ENCODE data around the gene TLL1. TPM values are rescaled to one million over a fixed set of nuclear protein-coding genes. Genes with fewer than 3 reads are reported as not detected.

Gene TLL1
- total RNA-seq, 1 donor from 2014 or later = 7.9 TPM

DNA sequence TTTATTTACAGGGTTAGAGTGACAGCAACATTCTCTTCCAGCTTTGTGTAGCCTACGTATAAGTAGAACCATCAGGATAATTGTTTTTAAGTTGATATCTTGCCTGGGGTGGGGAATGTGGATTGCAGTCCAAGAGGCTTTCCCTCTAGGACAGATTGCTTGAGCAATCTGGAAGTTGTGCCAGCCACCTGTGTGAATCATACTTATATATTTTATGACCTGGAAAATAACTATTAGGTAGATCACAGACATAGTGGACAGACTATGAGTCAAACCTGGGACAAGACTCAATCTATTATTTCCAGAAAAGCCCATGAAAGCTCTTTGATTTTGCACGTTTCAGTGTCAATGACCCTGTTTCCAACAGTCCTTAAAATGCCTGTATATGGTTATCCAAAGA lies 98.9 kb downstream of the TLL1 start:
- DNase-seq (ENCODE audit: low spot score) = no peak

DNA sequence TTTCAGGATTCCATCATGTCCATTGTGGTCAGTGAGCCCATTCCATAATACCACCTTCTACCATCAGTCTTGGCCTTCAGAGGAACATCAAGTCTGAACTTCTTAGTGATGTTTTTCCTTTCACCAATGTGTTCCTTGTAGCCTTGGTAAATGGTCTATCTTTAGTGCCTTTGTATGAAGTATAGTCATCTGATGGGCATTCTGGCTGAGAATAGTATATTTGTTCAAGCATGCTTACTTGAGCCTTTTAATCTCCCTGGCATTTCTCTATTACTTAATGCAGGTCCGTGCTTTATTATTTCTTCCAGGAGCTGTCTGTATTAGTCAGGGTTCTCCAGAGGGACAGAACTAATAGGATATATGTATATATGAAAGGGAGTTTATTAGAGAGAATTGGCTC lies 99.7 kb downstream of the TLL1 start:
- no peak for DNase-seq (ENCODE audit: low spot score)

DNA sequence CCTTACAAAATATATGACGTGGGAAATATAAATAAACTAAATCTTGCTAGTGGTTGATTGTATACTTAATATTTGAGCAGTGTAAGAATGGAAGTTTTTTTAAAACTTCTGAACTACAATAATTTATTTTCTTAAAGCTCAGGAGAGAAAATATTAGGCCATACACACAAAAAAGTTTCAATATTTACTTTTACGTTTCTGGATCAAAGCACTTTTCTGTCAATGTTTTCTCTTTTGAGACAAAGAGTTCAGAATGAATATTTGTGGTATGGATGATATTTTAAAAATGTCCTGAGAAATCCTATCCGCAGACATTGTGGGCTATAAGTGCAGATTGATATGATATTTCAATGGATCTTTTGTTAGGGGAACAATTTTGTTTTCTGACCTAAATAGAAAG lies 109.9 kb downstream of the TLL1 start:
- DNase-seq (ENCODE audit: low spot score) = no peak

DNA sequence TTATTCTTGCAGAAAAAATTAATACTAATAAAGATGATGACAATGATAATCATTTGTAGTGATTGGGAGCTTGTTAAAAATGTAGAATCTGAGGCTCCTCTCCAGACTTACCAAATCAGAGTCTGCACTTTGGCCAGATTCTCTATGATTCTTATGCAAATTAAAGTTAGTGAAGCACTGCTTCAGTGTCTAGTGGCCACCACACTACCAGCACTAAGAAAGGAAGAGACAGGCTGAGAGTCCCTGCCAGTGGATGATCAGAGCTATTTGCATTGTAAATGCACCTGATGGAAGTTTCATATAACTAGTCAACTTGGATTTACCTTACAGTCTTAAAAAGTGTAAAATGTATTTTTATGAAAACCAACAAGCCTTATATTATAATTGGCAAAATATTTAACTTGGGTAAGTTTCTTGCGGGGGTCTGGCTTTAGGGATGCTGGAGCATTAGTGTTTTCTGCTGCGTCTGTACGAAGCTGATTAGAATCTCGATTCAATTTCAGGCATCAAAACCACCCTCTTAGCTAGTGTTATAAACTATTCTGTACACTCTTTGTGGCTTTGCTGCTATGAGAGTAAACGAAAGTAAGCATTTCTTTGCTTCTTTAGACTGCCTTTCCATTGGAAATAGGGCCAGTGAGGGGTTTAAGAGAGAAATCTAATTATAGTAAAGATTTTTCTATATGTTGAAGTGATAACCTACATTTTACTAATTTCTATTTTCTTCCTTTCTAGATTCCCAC lies 114.1 kb downstream of the TLL1 start:
- DNase-seq (ENCODE audit: low spot score) = no peak

DNA sequence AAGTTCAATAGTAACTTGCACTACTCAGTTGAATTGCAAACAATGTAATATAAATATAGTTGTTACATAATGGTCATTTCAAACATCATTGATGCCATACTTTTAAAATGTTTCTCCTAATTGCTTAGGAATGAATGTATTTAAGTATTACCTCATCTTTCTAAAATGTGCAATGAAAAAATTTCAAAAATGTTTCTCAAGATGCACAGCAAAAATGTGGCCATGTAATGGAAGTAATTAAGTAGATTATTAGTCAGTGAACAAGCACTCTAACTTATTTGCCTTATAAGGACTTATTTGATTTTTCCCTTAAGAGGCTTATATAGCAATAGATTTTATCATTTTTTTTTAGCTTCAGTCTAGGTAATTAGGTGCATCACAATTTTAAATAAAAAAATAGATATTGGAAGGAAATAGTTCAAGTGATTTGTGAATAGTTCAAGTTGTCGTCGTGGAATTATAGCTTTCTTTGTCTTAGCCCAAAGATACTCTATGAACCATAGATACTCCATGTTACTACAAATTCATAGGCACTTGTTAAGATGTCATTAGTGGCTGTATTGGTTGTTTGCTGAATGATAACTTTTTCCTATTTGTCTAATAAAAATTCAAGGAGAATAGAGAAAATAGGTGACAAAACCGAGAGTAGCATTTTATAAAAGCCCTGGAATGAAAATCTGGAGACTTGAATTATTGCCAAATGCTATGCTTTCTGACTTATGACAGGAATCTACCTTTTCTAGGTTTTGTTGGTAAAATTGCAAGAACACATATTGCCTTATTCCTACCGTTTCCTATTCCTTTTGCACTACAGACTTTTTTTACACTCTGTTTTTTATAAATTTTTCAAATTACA lies 118.5 kb downstream of the TLL1 start:
- DNase-seq (ENCODE audit: low spot score) = no peak

DNA sequence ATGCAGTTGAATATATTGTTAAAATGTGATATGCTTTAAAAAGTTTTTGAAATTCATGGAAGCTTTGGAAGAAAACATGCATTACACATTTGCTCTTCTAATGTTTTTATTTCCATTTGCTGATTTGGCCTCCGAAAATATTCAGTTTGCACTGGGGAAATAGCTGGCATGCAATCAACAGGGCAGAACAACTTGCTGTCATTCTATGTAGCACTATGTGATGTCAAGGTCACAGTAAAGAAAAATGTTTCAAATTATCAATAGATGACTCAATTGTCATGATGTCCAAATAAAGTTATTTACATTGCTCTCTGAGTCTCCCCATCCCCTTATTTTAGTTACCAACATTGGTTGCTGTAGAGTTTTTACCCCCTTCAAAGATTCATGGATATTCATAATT lies 119.2 kb downstream of the TLL1 start:
- no peak for DNase-seq (ENCODE audit: low spot score)

DNA sequence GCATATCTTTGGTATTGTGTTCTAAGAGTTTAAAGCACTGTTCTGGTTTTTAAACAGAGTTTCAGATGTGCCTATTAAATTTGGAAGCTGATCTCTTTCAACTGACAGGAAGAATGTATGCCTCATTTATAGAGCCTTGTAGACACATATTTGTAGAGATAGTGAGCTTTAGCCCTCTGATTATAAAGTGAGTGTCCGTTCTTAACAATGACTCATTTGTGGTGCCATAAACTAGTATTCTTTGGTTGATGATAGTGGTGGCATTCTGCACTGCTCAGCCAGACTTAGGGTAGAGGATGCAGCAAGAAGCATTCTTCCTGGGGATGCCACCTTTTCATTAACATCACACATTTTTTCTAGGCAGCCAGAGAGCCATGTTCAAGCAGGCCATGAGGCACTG lies 121.7 kb downstream of the TLL1 start:
- DNase-seq (ENCODE audit: low spot score) = no peak

DNA sequence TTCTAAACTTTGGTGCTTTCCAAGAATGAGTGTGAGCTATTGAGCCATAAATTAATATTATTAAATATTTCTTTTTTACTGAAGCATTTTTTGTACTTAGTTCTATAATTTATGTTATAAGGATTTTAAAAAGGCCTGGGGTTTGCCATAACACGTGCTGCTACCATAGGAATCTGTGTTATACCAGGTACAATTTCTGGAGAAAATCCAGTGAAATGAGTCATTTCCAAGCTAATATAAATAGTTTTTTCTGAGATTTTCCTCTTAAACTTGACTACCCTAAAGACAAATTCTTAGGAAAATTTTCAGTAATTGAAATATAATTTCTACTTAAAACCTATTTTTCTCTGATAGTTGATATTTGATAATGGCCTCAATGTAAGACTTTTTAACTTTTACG lies 130.8 kb downstream of the TLL1 start:
- no peak for DNase-seq (ENCODE audit: low spot score)

DNA sequence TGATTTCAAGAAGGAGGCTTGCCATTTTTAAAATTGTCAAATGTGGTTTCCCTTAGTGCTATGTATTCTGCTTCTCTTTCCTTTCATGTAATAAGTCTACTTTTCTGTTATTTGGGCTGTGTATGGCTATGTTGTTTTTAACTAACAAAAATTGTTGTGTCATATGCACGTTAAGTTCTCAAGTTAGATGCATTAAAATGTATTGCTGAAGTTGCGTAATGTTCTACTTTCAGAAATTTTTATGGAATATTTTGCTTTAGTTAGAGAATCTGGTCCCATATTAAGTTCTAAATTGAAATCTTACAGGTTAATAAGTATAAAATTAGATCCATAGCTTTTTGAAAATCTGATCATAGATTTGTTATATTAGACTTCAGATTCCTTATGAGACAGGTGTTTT lies 133.2 kb downstream of the TLL1 start:
- no peak for DNase-seq (ENCODE audit: low spot score)

DNA sequence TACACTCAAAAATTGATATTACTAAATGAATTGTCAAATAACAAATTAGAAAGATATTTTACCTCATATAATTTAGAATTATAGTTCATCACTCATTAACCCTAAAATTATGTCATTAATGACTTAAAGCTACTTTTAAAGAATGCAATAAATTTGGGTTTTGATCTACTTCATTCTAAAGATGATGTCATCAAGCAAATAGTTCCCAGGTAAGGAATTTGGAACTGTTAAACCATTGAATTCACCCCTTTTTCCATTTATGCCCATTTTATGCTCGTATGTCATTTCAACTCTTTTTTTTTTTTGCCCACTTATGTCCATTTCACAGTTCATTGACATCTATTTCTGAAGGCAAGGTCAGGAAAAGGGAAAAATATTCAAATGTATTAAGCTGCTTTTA lies 135.5 kb downstream of the TLL1 start:
- no peak for DNase-seq (ENCODE audit: low spot score)

DNA sequence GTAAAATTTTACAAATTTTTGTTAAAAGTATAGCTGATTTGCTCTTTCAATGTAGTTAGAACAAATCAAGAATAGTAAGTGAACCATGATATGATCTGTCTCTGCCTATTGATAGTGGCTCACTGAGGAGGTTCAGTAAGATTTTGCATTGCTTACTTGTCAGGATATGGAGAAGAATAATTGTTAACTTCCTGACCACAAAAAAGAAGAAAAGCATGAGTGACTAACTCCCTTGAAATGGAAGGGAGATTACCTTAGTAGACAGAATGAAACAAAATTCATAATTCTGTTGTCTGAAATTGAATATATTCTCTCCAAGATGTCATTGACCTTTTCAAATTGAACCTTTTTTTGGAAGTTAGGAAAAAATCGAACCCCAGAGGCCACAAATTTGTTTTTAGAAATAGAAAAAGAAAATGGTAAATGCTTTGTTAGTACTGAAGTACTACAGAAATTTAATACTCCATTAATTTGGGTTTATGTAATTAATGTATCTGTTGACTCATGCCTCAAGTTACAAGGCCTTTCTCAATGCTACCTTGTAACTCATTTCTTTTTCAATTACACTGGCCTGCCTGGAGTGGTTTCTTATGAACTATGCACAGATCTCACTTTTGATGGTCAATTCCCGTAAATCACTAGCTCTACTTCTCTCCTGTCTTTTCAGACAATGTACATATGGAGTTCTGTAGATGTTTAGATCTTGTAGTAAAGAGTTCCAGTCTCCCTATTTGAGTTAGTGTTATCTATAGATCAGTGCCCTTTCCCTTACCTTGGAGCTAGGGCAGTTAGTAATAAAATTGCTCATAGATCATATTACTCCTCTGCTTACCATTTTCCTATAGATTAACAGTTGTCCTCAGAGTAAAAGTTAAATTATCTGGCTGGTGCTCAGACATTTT lies 139.3 kb downstream of the TLL1 start:
- no peak for DNase-seq (ENCODE audit: low spot score)

DNA sequence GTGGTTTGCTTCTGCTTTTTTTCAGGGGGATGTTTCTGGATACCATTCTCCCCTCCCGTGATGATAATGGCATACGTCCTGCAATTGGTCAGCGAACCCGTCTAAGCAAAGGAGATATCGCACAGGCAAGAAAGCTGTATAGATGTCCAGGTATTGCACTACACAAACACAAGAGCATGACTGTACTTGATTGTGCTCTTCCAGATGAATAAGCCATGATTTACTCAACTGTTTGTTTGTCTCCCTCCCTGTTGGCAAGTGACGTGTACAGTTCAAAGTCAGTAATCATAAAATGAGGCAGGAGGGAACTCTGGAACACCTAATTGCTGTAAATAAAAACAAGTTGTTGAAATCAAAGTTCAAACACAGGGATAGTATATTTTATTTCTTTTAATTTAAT lies 141.4 kb downstream of the TLL1 start:
- DNase-seq (ENCODE audit: low spot score) = no peak

DNA sequence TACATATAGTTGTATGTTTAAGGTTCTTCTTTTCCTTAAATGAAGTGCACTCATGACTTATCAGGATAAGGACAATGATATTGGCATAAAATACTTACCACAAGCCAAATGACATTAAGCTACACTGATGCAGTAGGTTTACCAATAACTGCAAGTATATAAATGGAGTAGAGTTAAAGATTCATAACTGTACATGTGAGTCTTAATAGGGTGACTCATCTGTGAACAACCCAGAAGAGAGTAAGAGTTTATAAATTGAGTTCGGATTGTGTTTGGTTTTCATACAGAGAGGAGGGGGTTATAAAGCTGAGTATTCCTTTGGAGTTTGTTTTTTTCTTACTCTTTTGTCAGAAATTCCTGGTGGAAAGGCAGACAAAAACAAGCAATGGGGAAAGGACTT lies 144.8 kb downstream of the TLL1 start:
- DNase-seq (ENCODE audit: low spot score) = no peak

DNA sequence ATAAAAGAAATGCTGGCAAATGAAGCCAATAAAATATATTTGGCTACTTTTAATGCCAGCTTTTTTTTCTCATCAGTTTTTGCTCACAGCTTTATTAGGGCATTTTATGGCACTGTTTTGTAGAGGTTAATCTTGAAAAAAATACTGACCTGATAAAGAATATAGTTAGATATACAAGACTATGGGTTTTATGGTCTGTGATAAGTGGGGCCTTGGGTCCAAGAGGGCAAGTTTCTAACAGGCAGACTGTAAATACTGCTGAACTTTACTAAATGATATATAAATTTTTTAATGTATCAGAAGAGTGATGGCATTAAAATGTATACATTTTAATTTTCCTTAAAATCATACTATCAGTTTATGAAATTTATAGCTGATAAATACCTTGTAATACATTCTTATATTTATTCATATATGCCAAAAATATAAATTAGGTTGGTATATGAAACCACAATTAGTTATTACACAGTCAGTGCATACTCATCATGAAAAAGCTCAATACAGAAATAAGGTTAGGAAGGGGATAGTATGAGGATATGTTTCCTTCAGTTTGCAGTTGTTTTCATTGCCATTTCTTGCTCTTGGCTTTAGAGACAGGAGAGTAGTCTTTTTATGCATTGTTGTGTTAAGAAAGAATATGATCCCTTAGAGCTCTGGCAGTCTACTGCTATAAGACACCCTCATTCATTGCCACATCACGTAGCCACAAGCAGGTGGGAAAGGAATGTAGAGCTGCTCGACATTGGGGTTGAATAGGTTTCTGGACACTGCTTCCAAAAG lies 146.6 kb downstream of the TLL1 start:
- DNase-seq (ENCODE audit: low spot score) = no peak

DNA sequence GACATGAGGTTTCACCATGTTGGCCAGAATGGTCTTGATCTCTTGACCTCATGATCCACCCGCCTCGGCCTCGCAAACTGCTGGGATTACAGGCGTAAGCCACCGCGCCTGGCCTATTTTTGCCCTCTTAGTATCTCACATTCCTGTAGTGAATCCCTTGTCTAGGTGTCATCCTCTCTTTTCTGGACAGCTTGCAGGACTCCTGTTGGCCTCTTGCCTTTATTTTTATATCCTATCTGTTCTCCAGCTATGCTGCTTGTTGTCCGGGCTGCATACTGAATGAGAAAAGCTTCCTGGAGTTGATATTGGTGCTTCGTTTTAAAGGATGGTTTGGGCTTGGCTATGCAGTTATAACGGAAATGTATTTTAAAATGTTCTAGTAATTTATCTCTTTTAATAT lies 148.6 kb downstream of the TLL1 start:
- no peak for DNase-seq (ENCODE audit: low spot score)

DNA sequence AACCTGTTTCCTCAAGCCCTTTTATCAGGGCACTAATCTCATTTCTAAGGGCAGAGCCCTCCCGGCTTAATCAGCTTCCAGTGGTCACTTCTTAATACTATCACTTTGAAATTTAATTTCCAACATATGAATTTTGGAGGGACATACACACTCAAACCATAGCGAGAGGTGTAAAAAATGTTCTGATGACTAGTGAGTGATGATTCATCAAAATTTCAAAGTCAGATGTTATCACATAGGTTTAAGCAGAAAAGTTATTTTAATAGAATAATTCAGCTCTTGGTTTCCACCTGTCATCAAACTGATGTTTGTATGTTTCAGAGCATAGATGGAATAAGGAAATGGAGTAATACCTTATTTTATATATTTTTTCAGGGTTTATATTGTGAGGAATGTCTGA lies 161.9 kb downstream of the TLL1 start:
- no peak for DNase-seq (ENCODE audit: low spot score)

DNA sequence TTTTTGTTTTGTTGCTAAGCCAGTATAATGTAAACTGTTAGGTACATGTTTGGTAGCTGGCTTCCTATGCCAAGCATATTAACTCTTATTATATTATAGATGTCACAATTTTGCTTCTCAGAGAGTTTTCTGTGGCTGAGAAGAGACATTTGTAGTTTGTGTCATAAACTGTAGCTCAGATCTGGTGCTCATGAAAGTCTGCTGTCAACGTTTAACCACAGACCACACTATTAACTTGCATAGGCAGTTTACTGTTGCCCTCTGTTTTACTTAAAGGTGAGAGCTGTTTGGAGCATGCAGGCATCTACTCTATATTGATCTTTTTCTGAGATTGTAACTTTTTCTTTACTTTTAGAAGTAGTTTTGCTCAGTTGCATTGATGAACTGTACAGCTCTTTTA lies 166.8 kb downstream of the TLL1 start:
- no peak for DNase-seq (ENCODE audit: low spot score)

DNA sequence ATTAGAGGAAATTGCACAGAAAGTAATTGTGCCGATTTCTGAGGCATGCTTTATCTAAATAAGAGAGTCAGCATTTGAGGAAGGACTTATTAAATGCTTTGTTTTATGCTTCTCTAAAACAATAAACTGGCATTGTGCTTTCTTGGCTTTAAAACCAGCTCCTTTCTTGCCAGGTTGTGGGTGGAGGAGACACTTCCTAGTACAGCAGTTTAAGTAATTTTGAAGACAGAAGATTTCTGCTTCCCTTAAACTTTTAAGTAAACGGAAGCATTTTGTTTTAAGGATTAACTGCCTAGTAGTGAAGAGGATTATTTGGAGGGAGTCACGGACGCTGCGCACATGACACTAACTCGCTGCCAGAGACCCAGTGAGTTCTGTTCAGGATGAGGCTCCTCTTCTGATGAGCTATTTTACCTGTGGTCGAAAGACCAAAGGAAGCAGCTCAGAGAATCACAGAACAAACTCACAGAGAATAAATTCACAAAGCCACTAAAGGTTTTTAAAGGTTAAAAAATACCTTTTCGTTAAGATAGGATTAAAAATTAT lies 169.5 kb downstream of the TLL1 start:
- DNase-seq (ENCODE audit: low spot score) = no peak

DNA sequence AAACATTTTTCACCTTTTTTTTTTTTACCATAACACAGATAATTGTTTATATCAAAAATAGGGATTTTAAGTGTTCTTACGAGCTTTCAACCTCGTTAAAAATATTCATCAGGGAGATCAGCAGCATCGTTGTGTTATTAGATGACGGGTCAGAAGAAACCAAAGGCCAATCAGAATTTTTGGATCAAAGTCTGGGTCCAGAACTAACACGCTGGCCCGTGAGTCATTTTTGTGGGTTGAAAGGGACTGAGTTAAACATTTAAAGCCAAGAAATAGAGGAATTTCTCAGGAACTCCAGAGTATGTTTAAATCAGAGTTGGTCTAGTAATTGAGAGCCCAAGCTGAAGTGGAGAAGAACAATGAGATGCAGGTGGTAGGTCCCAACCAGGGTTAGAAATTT lies 170.8 kb downstream of the TLL1 start:
- no peak for DNase-seq (ENCODE audit: low spot score)

DNA sequence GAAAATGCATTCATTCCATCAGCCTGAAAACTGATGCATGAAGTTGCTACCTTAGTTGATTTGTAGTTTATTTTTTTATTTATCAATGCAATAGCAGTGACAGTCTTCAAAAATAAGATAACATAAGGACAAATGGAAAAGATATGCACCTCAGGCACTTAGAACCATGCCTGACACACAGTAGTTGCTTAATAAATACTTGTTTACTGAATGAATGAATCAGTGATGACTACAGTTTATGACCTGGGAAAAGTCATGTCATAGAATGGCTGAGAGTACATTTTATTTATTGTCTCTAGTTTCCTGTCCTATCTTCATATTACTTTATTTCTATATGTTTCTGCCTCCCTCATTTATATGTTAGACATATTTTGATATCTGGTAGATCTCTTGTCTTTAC lies 171.8 kb downstream of the TLL1 start:
- no peak for DNase-seq (ENCODE audit: low spot score)

DNA sequence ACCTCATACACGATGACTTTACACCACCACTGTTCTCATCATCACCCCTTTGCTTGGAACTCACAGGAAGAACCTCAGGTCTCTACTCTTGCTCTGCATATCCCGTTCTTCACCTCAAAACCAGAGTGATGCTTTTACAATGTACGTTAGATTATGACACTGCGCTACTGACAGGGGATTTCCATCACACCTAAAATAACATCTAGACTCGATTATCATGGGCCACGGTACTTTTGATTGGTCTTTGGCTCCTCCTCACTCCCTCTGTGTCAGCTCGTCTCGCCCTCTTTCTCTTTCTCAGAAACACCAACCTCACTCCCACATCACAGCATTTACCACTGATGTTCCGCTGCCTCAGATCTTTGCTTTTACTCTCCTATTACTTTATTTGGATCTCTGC lies 172.4 kb downstream of the TLL1 start:
- no peak for DNase-seq (ENCODE audit: low spot score)

All from ureter (tissue), 1 donor.